GM19324 (cell line): ENCODE data around the gene GMPR.
"Not testable (repeated sequence)": the region's sequence is repeated elsewhere in the genome, so short reads cannot be mapped to it uniquely, and the experiment has no call there.

Source experiments
- ATAC-seq: cut with Tn5 transposase; IDR thresholded peaks from one replicate; pipeline ENCODE4 v1.9.1; 2021; ENCODE audit warnings: mild to moderate bottlenecking, moderate library complexity; ENCODE audit not compliant: unreplicated experiment, low FRiP score

The GMPR gene

DNA sequence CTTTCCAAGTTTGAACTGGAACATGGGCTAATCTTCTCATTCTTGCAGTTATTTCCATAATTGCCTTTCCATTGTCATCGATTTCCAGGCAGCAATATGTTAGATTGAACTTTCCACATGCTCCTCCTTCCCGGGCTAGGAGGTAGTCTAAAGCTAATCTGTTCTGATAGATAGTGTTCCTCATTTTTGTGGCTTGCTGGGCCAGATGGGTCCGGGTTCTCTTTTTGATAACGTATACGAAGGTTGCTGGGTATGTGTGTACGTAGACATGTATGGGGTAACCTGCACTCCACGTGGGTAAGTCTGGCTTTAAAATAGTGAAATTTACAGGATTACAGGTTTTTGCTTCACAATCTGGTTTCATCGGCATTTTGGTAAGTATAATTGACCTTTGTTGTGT is 14.0 kb upstream of the GMPR start:
- no peak for ATAC-seq

DNA sequence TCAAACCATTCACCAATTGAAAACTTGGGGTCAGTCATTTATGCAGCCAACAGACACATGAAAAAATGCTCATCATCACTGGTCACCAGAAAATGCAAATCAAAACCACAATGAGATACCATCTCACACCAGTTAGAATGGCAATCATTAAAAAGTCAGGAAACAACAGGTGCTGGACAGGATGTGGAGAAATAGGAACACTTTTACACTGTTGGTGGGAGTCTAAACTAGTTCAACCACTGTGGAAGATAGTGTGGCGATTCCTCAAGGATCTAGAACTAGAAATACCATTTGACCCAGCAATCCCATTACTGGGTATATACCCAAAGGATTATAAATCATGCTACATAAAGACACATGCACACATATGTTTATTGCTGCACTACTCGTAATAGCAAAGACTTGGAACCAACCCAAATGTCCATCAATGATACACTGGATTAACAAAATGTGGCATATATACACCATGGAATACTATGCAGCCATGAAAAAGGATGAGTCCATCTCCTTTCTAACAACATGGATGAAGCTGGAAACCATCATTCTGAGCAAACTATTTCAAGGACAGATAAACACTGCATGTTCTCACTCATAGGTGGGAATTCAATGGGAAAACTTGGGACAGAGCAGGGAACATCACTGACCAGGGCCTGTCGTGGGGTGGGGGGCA is 13.2 kb upstream of the GMPR start:
- ATAC-seq: not testable (repeated sequence)

DNA sequence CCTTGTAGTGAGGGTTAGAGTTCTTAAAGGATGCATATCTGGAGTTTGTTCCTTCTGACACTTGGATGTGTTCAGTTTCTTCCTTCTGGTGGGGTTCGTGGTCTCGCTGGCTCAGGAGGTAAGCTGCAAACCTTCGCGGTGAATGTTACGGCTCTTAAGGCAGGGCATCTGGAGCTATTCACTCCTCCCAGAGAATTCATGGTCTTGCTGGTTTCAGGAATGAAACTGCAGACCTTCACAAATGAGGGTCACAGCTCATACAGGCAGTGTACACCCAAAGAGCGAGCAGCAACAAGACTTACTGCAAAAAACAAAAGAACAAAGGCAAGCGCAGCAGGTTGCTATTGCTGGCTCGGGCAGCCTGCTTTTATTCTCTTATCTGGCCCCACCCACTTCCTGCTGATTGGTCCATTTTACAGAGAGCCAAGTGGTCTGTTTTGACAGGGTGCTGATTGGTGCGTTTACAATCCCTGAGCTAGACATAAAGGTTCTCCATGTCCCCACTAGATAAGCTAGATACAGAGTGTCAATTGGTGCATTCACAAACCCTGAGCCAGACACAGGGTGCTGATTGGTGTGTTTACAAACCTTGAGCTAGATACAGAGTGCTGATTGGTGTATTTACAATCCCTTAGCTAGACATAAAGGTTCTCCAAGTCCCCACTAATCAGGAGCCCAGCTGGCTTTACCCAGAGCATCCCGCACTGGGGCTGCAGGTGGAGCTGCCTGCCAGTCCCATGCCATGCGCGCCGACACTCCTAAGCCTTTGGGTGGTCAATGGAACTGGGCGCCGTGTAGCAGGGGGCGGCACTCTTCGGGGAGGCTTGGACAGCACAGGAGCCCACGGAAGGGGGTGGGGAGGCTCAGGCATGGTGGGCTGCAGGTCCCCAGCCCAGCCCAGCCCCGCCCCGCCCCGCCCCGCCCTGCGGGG is 12.0 kb upstream of the GMPR start:
- ATAC-seq: not testable (repeated sequence)

DNA sequence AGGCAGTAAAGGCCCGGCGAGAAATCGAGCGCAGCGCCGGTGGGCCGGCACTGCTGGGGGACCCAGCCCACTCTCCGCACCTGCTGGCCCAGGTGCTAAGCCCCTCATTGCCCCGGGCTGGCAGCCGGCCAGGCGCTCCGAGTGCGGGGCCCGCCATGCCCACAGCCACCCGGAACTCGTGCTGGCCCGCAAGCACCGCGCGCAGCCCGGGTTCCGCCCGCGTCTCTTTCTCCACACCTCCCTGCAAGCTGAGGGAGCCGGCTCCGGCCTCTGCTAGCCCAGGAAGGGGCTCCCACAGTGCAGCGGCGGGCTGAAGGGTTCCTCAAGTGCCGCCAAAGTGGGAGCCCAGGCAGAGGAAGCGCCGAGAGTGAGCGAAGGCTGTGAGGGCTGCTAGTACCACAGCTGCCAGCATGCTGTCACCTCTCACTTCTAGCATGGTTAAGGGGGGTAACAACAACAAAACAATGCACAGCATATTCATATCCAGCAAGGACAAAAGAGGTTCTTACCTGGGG is 11.3 kb upstream of the GMPR start:
- no peak for ATAC-seq

DNA sequence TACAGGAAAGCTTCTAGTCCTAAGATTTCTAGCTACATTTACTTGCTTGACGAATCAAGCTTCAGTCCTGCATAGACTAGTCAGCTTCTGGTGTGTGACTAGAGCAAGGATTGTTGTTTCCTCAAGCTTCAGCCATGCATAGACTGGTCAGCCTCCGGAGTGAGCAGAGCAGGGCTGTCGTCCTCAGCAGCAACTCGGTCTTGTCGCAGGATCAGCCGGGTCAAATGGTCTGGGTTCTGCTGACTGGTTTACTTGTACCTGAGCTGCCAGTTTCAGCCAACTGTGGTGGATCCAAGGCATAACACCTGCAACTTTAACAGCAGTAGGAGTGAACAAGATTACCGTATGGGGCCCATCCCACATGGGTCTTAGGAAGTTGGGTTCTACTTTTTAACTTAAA is 10.8 kb upstream of the GMPR start:
- no peak for ATAC-seq

DNA sequence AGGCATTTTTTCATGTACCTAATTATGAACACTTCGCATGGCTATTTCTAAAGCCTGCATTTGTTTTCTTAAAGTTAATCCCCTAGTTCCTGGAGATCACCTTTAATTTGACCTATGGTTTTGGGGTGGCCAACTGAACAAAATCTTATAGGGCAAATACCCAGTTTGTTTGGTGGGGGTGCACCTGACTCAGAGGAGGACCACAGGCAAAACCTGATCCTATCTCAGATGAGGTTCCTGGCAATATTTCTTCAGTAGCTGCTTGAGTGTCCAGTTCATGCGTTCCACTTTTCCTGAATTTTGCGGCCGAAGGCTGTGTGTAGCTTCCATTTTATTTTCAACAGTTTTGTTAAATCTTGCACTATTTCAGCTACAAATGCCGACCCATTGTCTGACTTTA is 10.3 kb upstream of the GMPR start:
- ATAC-seq: no peak

DNA sequence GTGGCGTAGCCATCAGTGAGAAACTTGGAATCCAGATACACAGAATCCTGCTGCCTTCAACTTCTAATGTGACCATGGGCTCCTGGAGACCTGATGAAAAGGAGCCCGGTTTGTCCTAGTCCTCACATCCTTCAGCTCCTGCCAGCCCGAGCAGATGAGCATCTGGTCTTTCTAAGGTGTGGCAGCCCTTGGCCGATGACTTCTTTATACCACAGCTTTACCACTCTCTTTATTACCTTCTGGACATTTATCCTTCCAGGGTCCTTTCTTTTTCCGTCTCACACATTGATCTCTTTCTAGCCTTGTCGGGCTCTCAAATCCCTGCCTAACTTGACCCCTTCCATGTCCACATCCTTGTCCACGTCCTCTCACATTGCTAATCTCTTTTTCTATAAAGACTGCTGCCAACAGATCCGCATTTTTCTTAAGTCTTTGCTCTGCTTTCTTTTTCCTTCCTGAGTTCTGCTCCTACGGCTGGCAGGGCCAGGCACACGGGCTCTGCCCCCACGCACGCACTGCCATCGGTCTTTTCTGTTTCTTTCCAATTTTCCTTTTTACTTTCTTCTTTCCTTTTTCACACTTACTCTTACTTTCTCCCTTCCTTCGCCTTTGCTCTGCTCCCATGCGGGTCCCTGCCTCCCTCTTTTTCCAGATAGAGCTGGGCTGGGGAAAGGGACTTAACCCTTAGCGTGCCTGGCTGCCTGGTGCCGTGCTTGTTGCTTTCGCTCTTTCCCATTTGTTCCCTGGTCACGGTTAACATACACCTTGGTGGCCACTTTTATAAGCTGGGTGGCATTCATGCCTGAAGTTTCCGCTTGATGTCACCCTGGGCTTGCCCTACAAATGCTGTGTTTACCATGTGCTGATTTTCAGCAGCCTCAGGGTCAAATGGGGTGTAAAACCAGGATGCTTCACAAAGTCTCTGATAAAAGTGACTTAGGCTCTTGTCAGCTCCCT is 9.4 kb upstream of the GMPR start:
- ATAC-seq: no peak

DNA sequence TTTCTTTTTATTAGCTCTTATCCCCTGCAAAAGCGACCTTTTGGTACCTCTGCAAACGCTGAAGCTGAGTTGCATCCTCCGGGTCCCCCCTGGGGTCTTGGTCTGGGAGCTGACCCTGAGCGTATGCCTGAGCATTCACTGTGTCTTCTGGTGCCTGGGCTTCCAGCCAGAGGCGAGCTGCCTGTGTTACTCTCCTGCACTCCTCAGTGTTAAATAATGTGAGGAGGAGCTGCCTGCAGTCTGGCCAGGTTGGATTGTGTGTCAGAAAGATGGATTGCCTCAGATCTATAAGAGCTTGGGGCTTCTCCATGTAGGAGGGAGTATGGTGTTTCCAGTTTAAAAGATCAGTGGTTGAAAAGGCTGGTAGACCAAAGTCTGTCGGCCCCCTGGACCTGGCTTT is 8.7 kb upstream of the GMPR start:
- no peak for ATAC-seq

DNA sequence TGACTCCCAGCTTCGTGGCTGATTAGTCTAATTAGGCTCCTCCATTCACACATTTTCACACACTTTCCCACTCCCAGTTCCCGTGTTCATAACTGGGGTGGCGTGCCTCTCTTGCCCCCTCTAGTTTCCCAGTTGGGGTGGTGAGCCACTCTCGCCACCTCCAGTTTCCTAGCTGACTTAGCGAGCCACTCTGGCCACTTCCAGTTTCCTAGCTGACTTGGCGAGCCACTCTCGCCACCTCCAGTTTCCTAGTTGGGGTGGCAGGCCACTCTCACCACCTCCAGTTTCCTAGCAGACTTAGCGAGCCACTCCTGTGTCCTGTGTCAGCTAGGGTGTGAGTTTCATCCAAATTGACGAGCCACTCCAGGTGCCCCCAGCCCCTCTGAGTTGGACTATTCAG is 7.4 kb upstream of the GMPR start:
- ATAC-seq: no peak

DNA sequence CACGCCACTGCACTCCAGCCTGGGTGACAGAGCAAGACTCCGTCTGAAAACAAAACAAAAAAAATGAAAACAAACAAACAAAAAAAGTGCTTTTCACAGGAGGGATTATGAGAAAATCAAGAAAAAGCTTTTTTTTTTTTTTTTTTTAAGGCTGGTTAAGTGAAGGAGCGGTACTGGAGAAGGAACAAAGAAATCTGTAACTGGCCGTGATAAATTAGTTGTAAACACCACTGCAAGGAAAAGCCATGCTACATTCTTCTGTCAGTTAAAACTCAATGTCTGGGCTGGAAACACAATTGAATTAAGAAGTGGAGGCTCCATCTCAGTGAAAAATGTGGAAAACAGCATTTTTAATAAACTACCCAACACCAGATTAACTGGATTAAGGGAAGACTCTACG is 6.3 kb upstream of the GMPR start:
- no peak for ATAC-seq

DNA sequence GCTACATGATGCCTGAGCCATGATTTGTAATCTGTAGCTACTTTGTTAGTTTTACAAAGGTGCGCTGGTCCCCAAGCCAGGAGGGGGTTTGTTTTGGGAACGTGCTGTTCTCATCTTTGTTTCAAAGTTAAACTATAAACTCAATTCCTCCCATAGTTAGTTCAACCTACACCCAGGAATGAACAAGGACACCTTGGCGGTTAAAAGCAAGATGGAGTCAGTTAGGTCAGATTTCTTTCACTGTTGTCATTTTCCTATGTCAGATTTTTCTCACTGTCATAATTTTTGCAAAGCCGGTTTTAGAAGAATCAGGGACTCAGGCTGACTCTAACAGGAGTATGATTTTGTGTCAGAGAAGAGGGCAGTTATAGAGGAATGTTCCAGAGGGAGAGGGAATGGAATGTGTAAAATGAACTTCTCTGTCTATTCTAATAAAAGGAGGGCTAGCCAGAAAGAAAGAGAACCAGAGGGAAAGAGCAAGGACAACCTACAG is 2.3 kb upstream of the GMPR start:
- ATAC-seq: no peak

DNA sequence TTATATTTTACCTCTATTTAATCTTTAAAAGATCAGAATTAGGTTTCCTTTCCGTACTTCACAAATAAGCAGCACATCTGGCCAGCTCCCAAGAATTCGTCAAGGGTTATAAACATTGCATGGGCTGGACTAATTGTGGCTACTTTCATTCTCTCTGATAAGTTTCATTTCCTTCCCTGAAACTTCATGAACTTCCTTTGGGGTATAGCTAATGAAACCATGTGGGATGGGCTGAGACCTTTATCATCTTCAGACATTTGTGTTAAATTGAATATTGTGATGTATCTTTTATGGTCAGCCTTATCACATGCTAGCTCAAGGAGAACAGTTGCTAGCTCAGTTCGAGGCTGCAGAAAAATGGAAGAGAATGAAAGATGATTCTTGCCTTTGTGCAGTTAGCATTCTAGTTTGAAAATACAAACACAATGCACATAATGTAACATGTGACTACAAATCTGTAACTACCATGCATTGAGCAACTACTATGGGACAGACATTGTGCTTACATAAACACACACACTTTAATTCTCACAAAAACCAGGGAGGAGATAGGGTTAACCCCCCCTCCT is 1.7 kb upstream of the GMPR start:
- peak; percentile 44 for ATAC-seq

DNA sequence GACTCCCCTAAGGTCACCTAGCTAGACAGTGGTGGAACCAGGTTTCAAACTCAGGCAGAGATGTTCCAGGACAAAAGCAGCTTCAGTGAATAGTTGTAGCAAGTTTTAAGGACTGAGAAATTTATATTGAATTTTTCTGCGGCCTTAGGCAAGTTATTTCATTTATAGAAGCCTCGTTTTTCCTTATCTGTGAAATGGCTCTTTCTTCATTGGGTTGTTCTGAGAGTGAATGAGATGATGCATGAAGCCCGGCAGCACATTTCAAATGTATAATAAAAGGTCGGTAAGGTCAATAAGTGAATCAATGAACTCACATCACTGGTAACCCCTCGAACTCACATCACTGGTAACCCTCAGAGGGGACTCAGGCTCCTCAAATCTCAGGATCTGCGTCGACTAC is 1.1 kb upstream of the GMPR start:
- ATAC-seq: no peak

DNA sequence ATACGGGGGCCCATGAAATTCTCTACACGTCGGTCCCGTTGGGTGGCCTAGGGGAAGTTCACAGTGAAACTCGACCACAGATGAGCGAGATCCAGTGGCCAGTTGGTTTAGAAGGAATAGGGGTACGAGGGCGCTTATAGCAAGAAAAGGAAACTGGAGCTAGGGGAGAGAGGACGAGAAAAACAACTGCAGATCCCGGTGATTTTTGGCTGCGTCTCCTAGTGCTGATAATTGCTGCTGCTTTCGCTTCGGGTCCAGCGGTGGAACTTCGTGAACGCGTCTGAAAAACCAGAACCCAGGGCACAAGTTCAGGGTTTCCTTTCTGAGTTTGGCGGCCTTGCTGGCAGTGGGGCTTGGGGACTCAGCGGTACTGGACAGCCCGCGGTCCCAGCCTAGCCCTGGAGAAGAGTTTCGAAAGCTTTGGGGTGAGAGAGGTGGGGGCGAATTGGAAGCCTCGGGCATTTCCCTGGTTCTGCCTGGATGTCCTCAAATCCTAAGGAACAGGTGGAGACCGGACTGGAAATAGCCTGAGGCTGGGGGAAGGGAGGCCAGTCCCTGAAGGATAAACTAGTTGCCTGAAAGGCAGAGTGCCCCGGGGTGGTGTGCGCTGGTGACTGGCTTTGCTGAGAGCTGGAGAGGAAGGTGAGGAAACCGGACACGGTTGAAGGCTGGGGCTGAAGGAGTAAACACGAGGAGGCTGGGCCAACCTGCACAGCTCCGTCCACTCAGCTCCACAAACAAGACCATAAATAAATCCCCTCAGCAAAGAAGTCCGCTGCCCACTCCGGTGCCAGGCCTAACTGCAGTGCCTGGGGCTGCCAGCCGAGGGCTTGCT is 793 bp downstream of the GMPR start:
- peak; percentile 16 for ATAC-seq

DNA sequence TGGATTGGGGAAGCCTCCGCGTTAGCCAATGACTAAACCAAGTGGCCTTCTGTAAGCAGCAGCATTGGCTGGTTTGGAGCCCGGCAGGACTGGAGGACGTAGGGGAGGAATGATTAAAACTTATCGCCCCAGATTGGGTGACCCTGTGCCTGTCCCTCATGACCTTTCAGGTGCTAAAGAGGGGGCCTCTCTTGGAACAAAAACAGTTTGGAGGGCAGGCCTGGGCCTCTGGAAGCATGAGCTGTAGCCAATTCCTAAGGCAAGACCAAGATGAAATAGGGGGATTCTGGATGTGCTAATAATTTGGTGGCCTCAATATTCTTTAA is 1.4 kb downstream of the GMPR start:
- no peak for ATAC-seq

DNA sequence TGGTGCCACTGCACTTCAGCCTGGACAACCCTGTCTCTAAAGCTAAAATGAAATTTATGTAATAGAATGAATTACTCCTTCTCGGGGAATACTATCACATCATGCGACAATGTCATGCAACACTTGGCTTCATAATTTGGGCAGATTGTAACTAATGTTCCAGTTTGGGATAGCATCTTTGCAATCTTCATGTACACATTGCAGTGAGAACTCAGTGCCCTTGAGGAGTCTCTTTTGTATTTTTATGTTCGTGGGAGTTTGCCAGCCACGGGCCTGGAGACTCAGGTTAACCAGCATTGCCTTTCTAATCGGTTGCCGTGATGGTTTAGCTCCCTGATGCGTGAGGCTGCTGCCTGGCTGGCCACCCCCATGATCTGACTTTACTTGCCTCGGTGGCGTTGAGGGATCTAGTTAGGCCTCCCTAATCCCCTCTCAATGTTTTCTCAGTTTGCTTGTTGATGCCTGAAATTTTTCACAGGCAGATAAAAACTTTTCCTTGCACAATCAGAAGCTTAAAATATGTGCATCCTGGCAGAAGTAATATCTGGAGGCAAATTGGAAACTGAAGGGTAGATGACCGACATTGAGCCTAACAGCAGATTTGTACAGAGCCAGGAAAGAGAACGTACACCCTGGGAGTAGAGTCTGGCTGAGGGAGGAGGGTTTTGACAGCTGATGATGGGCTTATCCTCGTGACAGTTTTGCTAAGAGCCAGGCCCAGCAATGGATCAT is 2.4 kb downstream of the GMPR start:
- ATAC-seq: no peak

DNA sequence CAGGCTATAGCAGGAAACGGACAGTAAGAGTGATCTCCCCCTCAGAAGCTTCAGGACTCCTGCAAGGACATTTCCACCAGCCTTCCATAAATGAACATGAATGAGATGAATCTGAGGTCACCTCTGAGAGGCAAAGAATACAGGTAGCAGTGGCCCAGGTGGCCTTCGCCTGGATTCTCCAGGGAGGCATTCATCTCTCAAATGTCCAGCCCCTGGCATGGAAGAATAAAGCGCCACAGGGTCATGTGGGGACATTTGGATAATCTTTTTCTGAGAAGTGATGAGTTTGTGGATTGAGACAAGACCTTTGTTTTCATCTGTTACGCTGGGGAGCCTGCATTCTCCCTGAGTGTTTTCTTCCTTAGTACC is 2.9 kb downstream of the GMPR start:
- ATAC-seq: no peak

DNA sequence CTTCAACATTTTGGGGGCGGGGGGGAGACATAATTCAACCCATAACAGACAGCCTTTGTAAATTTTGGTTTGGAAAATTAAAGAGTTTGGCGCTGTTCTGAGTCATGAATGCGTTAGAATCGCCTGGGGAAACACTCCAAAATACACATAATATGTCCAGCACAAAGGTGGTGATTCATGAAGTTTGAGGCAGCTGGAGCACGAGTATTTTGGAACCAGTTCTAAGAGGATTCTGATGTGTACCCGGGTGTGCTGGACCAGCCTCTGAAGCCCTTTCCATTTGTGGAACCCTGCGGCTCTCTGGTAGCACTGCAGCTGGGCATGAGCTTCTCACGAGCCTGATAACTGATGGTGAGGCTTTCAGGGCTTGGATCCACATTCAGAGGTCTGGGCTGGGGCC is 4.7 kb downstream of the GMPR start:
- ATAC-seq: no peak

DNA sequence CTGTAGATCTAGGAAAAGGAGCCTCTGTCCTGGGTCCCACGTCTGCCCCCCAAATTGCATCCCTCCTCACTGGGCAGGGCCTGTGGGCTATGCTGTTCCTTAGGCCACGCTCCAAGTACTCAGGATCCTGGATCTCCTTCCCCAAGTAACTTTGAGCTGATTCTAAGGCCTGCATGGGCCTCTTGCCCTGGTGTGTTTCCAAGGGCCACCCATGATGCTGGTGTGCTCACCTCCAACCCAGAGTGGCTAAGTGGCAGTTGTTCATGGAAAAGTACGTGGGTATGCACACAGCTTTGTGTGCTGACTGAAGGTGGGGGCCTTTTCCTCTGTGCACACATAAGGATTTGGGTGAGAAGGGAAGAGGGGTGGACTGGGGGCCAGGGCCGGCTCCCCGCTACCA is 5.3 kb downstream of the GMPR start:
- no peak for ATAC-seq
